Suprapubic skin (tissue), 4 donors: Measurements from ENCODE around the gene LRRC4. TPM values are rescaled to one million over a fixed set of nuclear protein-coding genes. Genes with fewer than 3 reads are reported as not detected.

Experiments
- DNase-seq, 2 donors: peaks; one replicate each; pipeline ENCODE4 v3.0.0-alpha.2; 2019; ENCODE audit warnings: low spot score in 2 of 2
- H3K27ac ChIP-seq: fragments of 200-600 bp; sonication (generic); one replicate; pipeline ENCODE4 v1.5.1; 2019
- H3K27me3 ChIP-seq: fragments of 200-600 bp; sonication (generic); one replicate; pipeline ENCODE4 v1.5.1; 2019
- H3K36me3 ChIP-seq: fragments of 200-600 bp; sonication (generic); one replicate; pipeline ENCODE4 v1.5.1; 2019
- H3K4me1 ChIP-seq: fragments of 200-600 bp; sonication (generic); one replicate; pipeline ENCODE4 v1.5.1; 2019
- H3K4me3 ChIP-seq: fragments of 200-600 bp; sonication (generic); one replicate; pipeline ENCODE4 v1.5.1; 2019; ENCODE audit warnings: mild to moderate bottlenecking
- H3K9me3 ChIP-seq: fragments of 200-600 bp; sonication (generic); one replicate; pipeline ENCODE4 v1.5.1; 2019
- CTCF ChIP-seq, 2 donors: fragments of 200-600 bp in 1 of 2; fragments of 450-650 bp in 1 of 2; sonication (generic) in 1 of 2; IDR thresholded peaks; one replicate each; pipeline ENCODE4 v1.5.1; 2016 to 2019; ENCODE audit warnings: antibody characterized with exemption in 2 of 2, mild to moderate bottlenecking in 1 of 2, moderate library complexity in 1 of 2
- EP300 ChIP-seq: sonication (generic); formaldehyde crosslinking; IDR thresholded peaks from one replicate; pipeline ENCODE4 v1.6.1; 2017; ENCODE audit warnings: antibody characterized with exemption
- POLR2A ChIP-seq, 2 donors: fragments of 450-650 bp; IDR thresholded peaks; one replicate each; pipeline ENCODE4 v1.6.1; 2017; ENCODE audit warnings: antibody characterized with exemption in 2 of 2, mild to moderate bottlenecking in 2 of 2, moderate library complexity in 2 of 2
- POLR2AphosphoS5 ChIP-seq, 3 donors: sonication (generic); formaldehyde crosslinking; IDR thresholded peaks; one replicate each; pipeline ENCODE4 v1.6.1; 2017; ENCODE audit warnings: antibody characterized with exemption in 3 of 3
- WGBS: methylation state at CpG from one replicate; pipeline ENCODE4 v1.1.5; 2018; 5-methylcytosine and 5-hydroxymethylcytosine counted together
- total RNA-seq, 4 donors: library from RNA; depleted of rRNA; stranded (reverse); fragments of >200 nt; gene quantifications; one replicate each; pipeline ENCODE4 v1.1.0, GENCODE V29; 2016

LRRC4 gene
- total RNA-seq, 4 donors from 2014 or later = 0.16 to 0.57 (median 0.21) TPM; not detected in 1

- Histone ChIP-seq H3K4me3 (no peak overlapping the region), H3K27ac (no peak overlapping the region), H3K27me3 (no peaks in the 10 kb centered on the region), H3K4me1 (no peaks in the 10 kb centered on the region), H3K36me3 (no peaks in the 10 kb centered on the region), H3K9me3 (no peaks in the 10 kb centered on the region)
- over 99% methylated on average over 9 of the region's 9 CpGs for WGBS
- no peak for DNase-seq
- TF ChIP-seq POLR2A (IDR thresholded peaks at IDR 0.05) (no peak), EP300 (no peak), POLR2AphosphoS5 (IDR thresholded peaks at IDR 0.05) (no peak), CTCF (IDR thresholded peaks at IDR 0.05) (no peak)
Measured at GRCh38 chr7:128052404-128052803, 21.2 kb upstream of the LRRC4 start.

- Histone ChIP-seq H3K4me3 (no peak overlapping the region), H3K9me3 (no peaks in the 10 kb centered on the region), H3K4me1 (peaks cover 6% of the 10 kb centered on the region), H3K27ac (no peak overlapping the region), H3K27me3 (no peaks in the 10 kb centered on the region), H3K36me3 (peaks cover 5% of the 10 kb centered on the region)
- DNase-seq = no peak
- WGBS = 58% methylated on average over 1 of the region's 1 CpG
- TF ChIP-seq POLR2A (IDR thresholded peaks at IDR 0.05) = no peak
- TF ChIP-seq EP300 = no peak
- no peak for TF ChIP-seq POLR2AphosphoS5 (IDR thresholded peaks at IDR 0.05)
- no peak for TF ChIP-seq CTCF (IDR thresholded peaks at IDR 0.05)
Measured at GRCh38 chr7:128045766-128046165, 14.5 kb upstream of the LRRC4 start.

- DNase-seq = no peak
- TF ChIP-seq POLR2AphosphoS5 (IDR thresholded peaks at IDR 0.05) = no peak
- TF ChIP-seq CTCF (IDR thresholded peaks at IDR 0.05) = no peak
- TF ChIP-seq POLR2A (IDR thresholded peaks at IDR 0.05) = no peak
- TF ChIP-seq EP300 = no peak
- no peaks in the 10 kb centered on the region for H3K9me3 ChIP-seq
- peaks cover 5% of the 10 kb centered on the region for H3K36me3 ChIP-seq
- H3K27me3 ChIP-seq = no peaks in the 10 kb centered on the region
- H3K27ac ChIP-seq = no peak overlapping the region
- peaks cover 6% of the 10 kb centered on the region for H3K4me1 ChIP-seq
- H3K4me3 ChIP-seq = no peak overlapping the region
- 67% methylated on average over 1 of the region's 1 CpG for WGBS
Measured at GRCh38 chr7:128045158-128045557, 13.9 kb upstream of the LRRC4 start.

- H3K27ac ChIP-seq = no peak overlapping the region
- H3K36me3 ChIP-seq = peaks cover 5% of the 10 kb centered on the region
- peaks cover 6% of the 10 kb centered on the region for H3K4me1 ChIP-seq
- H3K9me3 ChIP-seq = no peaks in the 10 kb centered on the region
- WGBS = 77% methylated on average over 5 of the region's 5 CpGs
- TF ChIP-seq POLR2A (IDR thresholded peaks at IDR 0.05) = no peak
- no peak for TF ChIP-seq POLR2AphosphoS5 (IDR thresholded peaks at IDR 0.05)
- no peak for TF ChIP-seq EP300
- TF ChIP-seq CTCF (IDR thresholded peaks at IDR 0.05) = no peak
- H3K4me3 ChIP-seq = no peak overlapping the region
- no peaks in the 10 kb centered on the region for H3K27me3 ChIP-seq
- DNase-seq = no peak
Measured at GRCh38 chr7:128044064-128044463, 12.8 kb upstream of the LRRC4 start.

GRCh38 chr7:128042012-128042411 lies 10.8 kb upstream of the LRRC4 start:
- Histone ChIP-seq H3K27ac (no peak overlapping the region), H3K4me3 (no peak overlapping the region), H3K9me3 (no peaks in the 10 kb centered on the region), H3K36me3 (peaks cover 5% of the 10 kb centered on the region), H3K4me1 (peaks cover 6% of the 10 kb centered on the region), H3K27me3 (no peaks in the 10 kb centered on the region)
- WGBS = 92% methylated on average over 2 of the region's 2 CpGs
- no peak for DNase-seq
- TF ChIP-seq POLR2A (IDR thresholded peaks at IDR 0.05) = no peak
- TF ChIP-seq EP300 = no peak
- TF ChIP-seq CTCF (IDR thresholded peaks at IDR 0.05) = no peak
- TF ChIP-seq POLR2AphosphoS5 (IDR thresholded peaks at IDR 0.05) = no peak
